NOMO-1 treated with DMSO at 0.1 percent for 48 hours (cell line): ENCODE results near the gene ATP9A.
"Not testable (repeated sequence)": the region's sequence is repeated elsewhere in the genome, so short reads cannot be mapped to it uniquely, and the experiment has no call there.

Experiments used
- DNase-seq: peaks from one replicate; lab custom pipeline; 2025; ENCODE audit not compliant: unreplicated experiment; lab: John Stamatoyannopoulos, UW

ATP9A gene

GRCh38 chr20:51728737-51729136 is 39.5 kb downstream of the ATP9A start:
- DNase-seq = no peak

- DNase-seq = no peak
Measured at GRCh38 chr20:51727872-51728271, 40.3 kb downstream of the ATP9A start.

- DNase-seq = no peak
Measured at GRCh38 chr20:51725584-51726176, 42.5 kb downstream of the ATP9A start.

GRCh38 chr20:51723026-51723425 is 45.2 kb downstream of the ATP9A start:
- not testable (repeated sequence) for DNase-seq

- not testable (repeated sequence) for DNase-seq
Measured at GRCh38 chr20:51722246-51722645, 45.9 kb downstream of the ATP9A start.

GRCh38 chr20:51720854-51721253 is 47.3 kb downstream of the ATP9A start:
- DNase-seq = no peak

GRCh38 chr20:51720384-51720783 is 47.8 kb downstream of the ATP9A start:
- no peak for DNase-seq

GRCh38 chr20:51715856-51716185 is 52.4 kb downstream of the ATP9A start:
- DNase-seq = no peak

- no peak for DNase-seq
Measured at GRCh38 chr20:51715163-51715855, 52.9 kb downstream of the ATP9A start.

- no peak for DNase-seq
Measured at GRCh38 chr20:51713213-51713598, 55.0 kb downstream of the ATP9A start.

- no peak for DNase-seq
Measured at GRCh38 chr20:51712501-51713212, 55.5 kb downstream of the ATP9A start.

- no peak for DNase-seq
Measured at GRCh38 chr20:51711426-51711825, 56.8 kb downstream of the ATP9A start.

- no peak for DNase-seq
Measured at GRCh38 chr20:51710361-51710894, 57.8 kb downstream of the ATP9A start.

- DNase-seq = no peak
Measured at GRCh38 chr20:51705400-51705799, 62.8 kb downstream of the ATP9A start.

GRCh38 chr20:51703400-51704287 is 64.5 kb downstream of the ATP9A start:
- no peak for DNase-seq

GRCh38 chr20:51702556-51702955 is 65.6 kb downstream of the ATP9A start:
- DNase-seq = peak; percentile 32

GRCh38 chr20:51700809-51701285 is 67.3 kb downstream of the ATP9A start:
- peak; percentile 6 for DNase-seq

GRCh38 chr20:51698252-51698651 is 69.9 kb downstream of the ATP9A start:
- no peak for DNase-seq

- DNase-seq = no peak
Measured at GRCh38 chr20:51697096-51697826, 70.9 kb downstream of the ATP9A start.
